Urinary bladder (tissue), 4 donors: Measurements from ENCODE around the gene PDE5A. TPM values are rescaled to one million over a fixed set of nuclear protein-coding genes. Genes with fewer than 3 reads are reported as not detected.
"Not testable (repeated sequence)": the region's sequence is repeated elsewhere in the genome, so short reads cannot be mapped to it uniquely, and the experiment has no call there.

Source experiments
- DNase-seq: peaks from one replicate; pipeline ENCODE4 v3.0.0-alpha.2; 2015; ENCODE audit errors: extremely low spot score
- H3K27ac ChIP-seq: one replicate; pipeline ENCODE4 v1.5.1; 2013; ENCODE audit warnings: low read depth, mild to moderate bottlenecking, moderate library complexity
- H3K36me3 ChIP-seq: one replicate; pipeline ENCODE4 v1.6.1; 2013; ENCODE audit warnings: mild to moderate bottlenecking, moderate library complexity; ENCODE audit not compliant: insufficient read depth
- H3K4me1 ChIP-seq: one replicate; pipeline ENCODE4 v1.6.1; 2013; ENCODE audit warnings: mild to moderate bottlenecking, moderate library complexity; ENCODE audit not compliant: insufficient read depth
- H3K4me3 ChIP-seq: one replicate; pipeline ENCODE4 v1.5.1; 2013; ENCODE audit warnings: low read depth, low read length
- WGBS: extraction: QIAGEN DNeasy Blood & Tissue Kit; methylation state at CpG from one replicate; pipeline ENCODE4 v1.1.7; 2013; 5-methylcytosine and 5-hydroxymethylcytosine counted together
- polyA plus RNA-seq: library from polyadenylated mRNA; stranded (reverse); fragments of 200-250 nt; gene quantifications from one replicate; pipeline ENCODE4 v1.2.3, GENCODE V29; 2013
- total RNA-seq: library from RNA; depleted of rRNA; stranded (reverse); fragments of >200 nt; gene quantifications from one replicate; pipeline ENCODE4 v1.2.3, GENCODE V29; 2014
- donor health status: healthy with polysubstance abuse.
- donor health status: healthy.

Gene PDE5A
- total and polyA plus RNA-seq, 2 donors = 22.9 to 473 TPM

GRCh38 chr4:119479180-119479808 lies 149.3 kb downstream of the PDE5A start:
- Histone ChIP-seq H3K4me1 (no peaks in the 10 kb centered on the region), H3K36me3 (no peaks in the 10 kb centered on the region), H3K27ac (no peak overlapping the region), H3K4me3 (no peak overlapping the region)
- WGBS = 98% methylated on average over 2 of the region's 2 CpGs
- DNase-seq = no peak

- no peak overlapping the region for H3K27ac ChIP-seq
- H3K4me1 ChIP-seq = no peaks in the 10 kb centered on the region
- H3K36me3 ChIP-seq = no peaks in the 10 kb centered on the region
- no peak overlapping the region for H3K4me3 ChIP-seq
- DNase-seq = no peak
Measured at GRCh38 chr4:119478446-119479179, 150.0 kb downstream of the PDE5A start.

GRCh38 chr4:119477412-119478053 lies 151.1 kb downstream of the PDE5A start:
- H3K36me3 ChIP-seq = no peaks in the 10 kb centered on the region

GRCh38 chr4:119471259-119471658 lies 157.3 kb downstream of the PDE5A start:
- DNase-seq = no peak
- WGBS = 78% methylated on average over 3 of the region's 3 CpGs
- no peaks in the 10 kb centered on the region for H3K36me3 ChIP-seq

More at GRCh38 chr4:119477412-119478053, 151.1 kb downstream of the PDE5A start:
- DNase-seq = no peak
- no peak overlapping the region for H3K27ac ChIP-seq
- H3K4me1 ChIP-seq = no peaks in the 10 kb centered on the region
- H3K4me3 ChIP-seq = no peak overlapping the region

GRCh38 chr4:119470737-119471063 lies 157.9 kb downstream of the PDE5A start:
- not testable (repeated sequence) for H3K4me1 ChIP-seq, H3K27ac ChIP-seq, H3K36me3 ChIP-seq, H3K4me3 ChIP-seq, DNase-seq

More at GRCh38 chr4:119471259-119471658, 157.3 kb downstream of the PDE5A start:
- Histone ChIP-seq H3K4me3 (no peak overlapping the region), H3K4me1 (no peaks in the 10 kb centered on the region), H3K27ac (no peak overlapping the region)

GRCh38 chr4:119470021-119470736 lies 158.4 kb downstream of the PDE5A start:
- H3K36me3 ChIP-seq, H3K27ac ChIP-seq, H3K4me1 ChIP-seq, H3K4me3 ChIP-seq, DNase-seq: not testable (repeated sequence)
- 76% methylated on average over 2 of the region's 2 CpGs for WGBS

GRCh38 chr4:119469039-119469438 lies 159.6 kb downstream of the PDE5A start:
- 79% methylated on average over 3 of the region's 3 CpGs for WGBS
- H3K4me1 ChIP-seq, H3K36me3 ChIP-seq, H3K4me3 ChIP-seq, H3K27ac ChIP-seq, DNase-seq: not testable (repeated sequence)

- not testable (repeated sequence) for H3K36me3 ChIP-seq, H3K4me3 ChIP-seq, H3K27ac ChIP-seq, DNase-seq, H3K4me1 ChIP-seq
- 68% methylated on average over 3 of the region's 3 CpGs for WGBS
Measured at GRCh38 chr4:119462733-119463132, 165.9 kb downstream of the PDE5A start.

- not testable (repeated sequence) for H3K27ac ChIP-seq
Measured at GRCh38 chr4:119455734-119456133, 172.9 kb downstream of the PDE5A start.

GRCh38 chr4:119454491-119455270 lies 173.9 kb downstream of the PDE5A start:
- H3K36me3 ChIP-seq, H3K4me1 ChIP-seq: not testable (repeated sequence)
- peak; percentile 83 for DNase-seq
- Histone ChIP-seq H3K4me3 (peak overlapping the region; percentile 59), H3K27ac (peak overlapping the region; percentile 90)
- under 1% methylated on average over 80 of the region's 80 CpGs for WGBS

More at GRCh38 chr4:119455734-119456133, 172.9 kb downstream of the PDE5A start:
- WGBS = 58% methylated on average over 18 of the region's 18 CpGs
- not testable (repeated sequence) for H3K4me3 ChIP-seq, DNase-seq, H3K4me1 ChIP-seq, H3K36me3 ChIP-seq

- H3K27ac ChIP-seq = peak overlapping the region; percentile 90
- H3K4me1 ChIP-seq, DNase-seq, H3K36me3 ChIP-seq: not testable (repeated sequence)
- peak overlapping the region; percentile 32 for H3K4me3 ChIP-seq
- 3% methylated on average over 7 of the region's 7 CpGs for WGBS
Measured at GRCh38 chr4:119454151-119454490, 174.5 kb downstream of the PDE5A start.

- WGBS = 88% methylated on average over 9 of the region's 9 CpGs
- not testable (repeated sequence) for H3K27ac ChIP-seq, H3K36me3 ChIP-seq, DNase-seq, H3K4me3 ChIP-seq, H3K4me1 ChIP-seq
Measured at GRCh38 chr4:119453286-119453685, 175.3 kb downstream of the PDE5A start.

- H3K4me1 ChIP-seq = not testable (repeated sequence)
- WGBS = 66% methylated on average over 6 of the region's 6 CpGs
Measured at GRCh38 chr4:119449851-119450250, 178.8 kb downstream of the PDE5A start.

More at GRCh38 chr4:119449851-119450250, 178.8 kb downstream of the PDE5A start:
- not testable (repeated sequence) for H3K4me3 ChIP-seq, DNase-seq, H3K27ac ChIP-seq, H3K36me3 ChIP-seq
